Testis (tissue), 3 donors: Measurements from ENCODE around the gene BEND5. TPM values are rescaled to one million over a fixed set of nuclear protein-coding genes. Genes with fewer than 3 reads are reported as not detected.

ENCODE experiments used
- DNase-seq: peaks from one replicate; pipeline ENCODE4 v3.0.0-alpha.2; 2019
- H3K27ac ChIP-seq, 2 donors: fragments of 200-600 bp; sonication (generic); one replicate each; pipeline ENCODE4 v1.5.1; 2019
- H3K27me3 ChIP-seq: fragments of 200-600 bp; sonication (generic); one replicate; pipeline ENCODE4 v1.5.1; 2019
- H3K36me3 ChIP-seq: fragments of 200-600 bp; sonication (generic); one replicate; pipeline ENCODE4 v1.5.1; 2017; ENCODE audit warnings: low read depth; ENCODE audit errors: missing control alignments
- H3K4me1 ChIP-seq: fragments of 200-600 bp; sonication (generic); one replicate; pipeline ENCODE4 v1.5.1; 2019
- H3K4me3 ChIP-seq, 2 donors: fragments of 200-600 bp; sonication (generic); one replicate each; pipeline ENCODE4 v1.5.1; 2017 to 2019
- H3K9me3 ChIP-seq: fragments of 200-600 bp; sonication (generic); one replicate; pipeline ENCODE4 v1.5.1; 2017
- POLR2A ChIP-seq: fragments of 450-650 bp; IDR thresholded peaks from one replicate; pipeline ENCODE4 v1.6.1; 2017; ENCODE audit warnings: antibody characterized with exemption, mild to moderate bottlenecking, moderate library complexity
- WGBS, 2 donors: methylation state at CpG; one replicate each; pipeline ENCODE4 v1.1.5; 2018; 5-methylcytosine and 5-hydroxymethylcytosine counted together
- intact Hi-C: fragments of 100-400 bp; cut with DNase I; formaldehyde crosslinking; loops from one replicate; pipeline ENCODE4 v1.15.1; 2023; ENCODE audit warnings: low total_unique reads
- polyA plus RNA-seq: library from polyadenylated mRNA; stranded (reverse); fragments of 350-450 nt; fragmentation: Illumina TruSeq; extraction: RNeasy Lipid Tissue Mini Kit (QIAGEN cat#74804); gene quantifications from one replicate; pipeline ENCODE4 v1.2.3, GENCODE V29; 2014; ENCODE audit warnings: low read depth, low replicate concordance; ENCODE audit not compliant: insufficient read depth
- total RNA-seq, 2 donors: library from RNA; depleted of rRNA; stranded (reverse); fragments of >200 nt; gene quantifications; one replicate each; pipeline ENCODE4 v1.2.3, GENCODE V29; 2016
- TF ChIP-seq, protein P1 (sequence below), 3 experiments: fragments of 450-650 bp in 2 of 3; fragments of 200-600 bp in 1 of 3; sonication (generic) in 1 of 3; IDR thresholded peaks; one replicate each; pipeline ENCODE4 v1.5.1; 2016 to 2019; ENCODE audit warnings: antibody characterized with exemption in 3 of 3, mild to moderate bottlenecking in 2 of 3, moderate library complexity in 1 of 3

BEND5 gene
- total and polyA plus RNA-seq, 3 donors from 2014 or later: 5.8 to 7.1 (median 6.4) TPM

DNA sequence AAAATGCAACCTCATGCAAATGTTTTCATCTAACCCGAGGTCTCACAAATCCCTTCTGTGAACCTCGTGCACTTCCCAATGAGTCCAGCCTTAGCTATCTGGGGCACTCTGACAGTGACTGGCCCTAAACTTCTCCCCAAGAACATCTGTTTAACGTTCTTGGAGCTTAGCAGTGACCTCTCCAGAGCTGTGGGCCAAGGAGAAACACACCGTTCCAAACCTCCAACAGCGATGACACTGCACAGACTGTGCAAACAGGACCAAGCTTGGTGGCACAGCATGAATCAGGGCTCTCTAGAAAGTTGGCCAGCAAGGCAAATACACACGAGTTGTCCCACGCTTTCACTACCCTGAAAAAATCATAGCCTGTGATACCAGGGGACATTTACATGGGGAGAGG, 15.8 kb downstream of the BEND5 start:
- no peak for DNase-seq
- no peak overlapping the region for H3K27ac ChIP-seq
- H3K36me3 ChIP-seq: no peaks in the 10 kb centered on the region
- H3K4me3 ChIP-seq: no peak overlapping the region
- H3K4me1 ChIP-seq: peaks cover 4% of the 10 kb centered on the region
- H3K9me3 ChIP-seq: no peaks in the 10 kb centered on the region
- no peak for TF ChIP-seq POLR2A
- TF ChIP-seq, protein P1, sequence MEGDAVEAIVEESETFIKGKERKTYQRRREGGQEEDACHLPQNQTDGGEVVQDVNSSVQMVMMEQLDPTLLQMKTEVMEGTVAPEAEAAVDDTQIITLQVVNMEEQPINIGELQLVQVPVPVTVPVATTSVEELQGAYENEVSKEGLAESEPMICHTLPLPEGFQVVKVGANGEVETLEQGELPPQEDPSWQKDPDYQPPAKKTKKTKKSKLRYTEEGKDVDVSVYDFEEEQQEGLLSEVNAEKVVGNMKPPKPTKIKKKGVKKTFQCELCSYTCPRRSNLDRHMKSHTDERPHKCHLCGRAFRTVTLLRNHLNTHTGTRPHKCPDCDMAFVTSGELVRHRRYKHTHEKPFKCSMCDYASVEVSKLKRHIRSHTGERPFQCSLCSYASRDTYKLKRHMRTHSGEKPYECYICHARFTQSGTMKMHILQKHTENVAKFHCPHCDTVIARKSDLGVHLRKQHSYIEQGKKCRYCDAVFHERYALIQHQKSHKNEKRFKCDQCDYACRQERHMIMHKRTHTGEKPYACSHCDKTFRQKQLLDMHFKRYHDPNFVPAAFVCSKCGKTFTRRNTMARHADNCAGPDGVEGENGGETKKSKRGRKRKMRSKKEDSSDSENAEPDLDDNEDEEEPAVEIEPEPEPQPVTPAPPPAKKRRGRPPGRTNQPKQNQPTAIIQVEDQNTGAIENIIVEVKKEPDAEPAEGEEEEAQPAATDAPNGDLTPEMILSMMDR (IDR thresholded peaks at IDR 0.05): no peak
- H3K27me3 ChIP-seq: no peaks in the 10 kb centered on the region
- 48 to 53% methylated on average over 6 to 7 of the region's 7 CpGs for WGBS, 2 donors
- intact Hi-C loops: no loop called here

DNA sequence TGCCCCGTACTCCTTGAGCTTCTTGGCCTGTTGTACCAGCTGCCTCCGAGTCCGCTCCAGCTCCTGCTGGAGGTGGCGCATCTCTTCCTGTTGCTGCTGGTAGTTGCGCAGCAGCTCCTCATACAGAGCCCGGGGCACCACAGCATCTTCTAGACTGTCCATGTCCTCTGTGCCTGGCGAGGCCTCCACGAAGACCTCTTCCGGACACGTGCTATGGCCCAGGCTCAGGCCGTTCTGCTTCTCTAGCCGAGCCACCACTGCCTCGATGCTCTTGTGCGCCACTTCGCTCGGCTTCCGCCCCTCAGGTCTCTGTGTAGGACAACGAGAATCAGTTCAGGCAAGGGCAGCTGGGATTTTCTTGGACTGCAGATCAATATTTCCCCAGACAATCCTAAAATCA, 17.7 kb downstream of the BEND5 start:
- H3K27me3 ChIP-seq: no peaks in the 10 kb centered on the region
- no peaks in the 10 kb centered on the region for H3K9me3 ChIP-seq
- no peak for TF ChIP-seq POLR2A
- TF ChIP-seq, protein P1 (IDR thresholded peaks at IDR 0.05): no peak
- peaks cover 4% of the 10 kb centered on the region for H3K4me1 ChIP-seq
- H3K36me3 ChIP-seq: no peaks in the 10 kb centered on the region
- DNase-seq: no peak
- H3K27ac ChIP-seq: no peak overlapping the region
- intact Hi-C loops: no loop called here
- WGBS, 2 donors: 96 to 98% methylated on average over 18 of the region's 18 CpGs
- no peak overlapping the region for H3K4me3 ChIP-seq

DNA sequence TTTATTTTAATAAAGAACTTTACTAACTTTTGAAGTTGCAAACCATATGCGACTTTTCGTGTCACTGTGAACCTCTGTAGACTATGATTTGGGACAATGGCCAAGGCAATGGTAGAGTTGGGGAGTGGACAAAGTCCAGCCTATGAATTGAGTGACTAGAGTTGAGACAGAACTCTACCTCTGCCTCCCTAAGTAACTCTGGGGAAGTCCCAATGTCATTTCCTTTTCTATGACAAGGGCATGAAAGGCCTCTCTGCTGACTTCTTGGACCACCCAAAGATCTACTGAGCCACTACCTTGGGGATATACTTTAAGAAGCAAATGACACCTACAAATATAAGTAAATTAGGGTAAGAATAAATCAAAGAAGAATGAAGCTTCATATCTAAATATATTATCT, 19.3 kb downstream of the BEND5 start:
- Histone ChIP-seq H3K9me3 (no peaks in the 10 kb centered on the region), H3K27ac (no peak overlapping the region), H3K4me1 (peaks cover 4% of the 10 kb centered on the region), H3K4me3 (no peak overlapping the region), H3K27me3 (no peaks in the 10 kb centered on the region), H3K36me3 (no peaks in the 10 kb centered on the region)
- 97% methylated on average over 2 of the region's 2 CpGs for WGBS, 2 donors
- DNase-seq: no peak
- intact Hi-C loops: no loop called here
- TF ChIP-seq POLR2A: no peak
- TF ChIP-seq, protein P1 (IDR thresholded peaks at IDR 0.05): no peak

DNA sequence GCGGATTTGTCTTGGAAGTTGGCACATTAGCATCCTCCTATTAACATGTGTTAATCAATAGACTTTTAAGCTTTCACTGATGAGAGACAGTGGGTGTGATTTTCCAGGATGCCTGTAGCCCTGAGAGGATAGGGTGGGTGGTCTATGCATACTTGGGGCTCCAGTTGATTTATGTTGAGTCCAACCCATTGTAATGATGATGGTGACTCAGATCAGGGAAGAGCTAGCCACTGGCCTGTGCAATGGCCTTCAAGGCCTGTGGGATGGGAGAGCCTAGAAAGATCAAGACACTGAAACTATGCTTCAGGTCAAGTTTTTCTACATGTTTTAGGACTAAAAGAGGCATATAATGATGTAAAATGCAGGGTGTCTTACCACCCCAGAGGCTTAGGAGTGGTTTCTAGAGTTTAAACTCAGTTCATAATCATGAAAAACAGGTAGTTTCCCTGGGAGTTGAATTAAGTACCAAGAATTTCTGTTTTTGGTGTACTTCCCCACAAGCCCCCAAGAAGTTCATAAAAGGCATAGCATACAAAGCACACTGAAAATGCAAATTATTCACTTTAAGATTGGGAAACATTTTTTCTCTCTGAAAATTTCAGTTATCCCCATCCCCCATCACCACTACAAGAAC, 19.9 kb downstream of the BEND5 start:
- no peak for DNase-seq
- H3K27me3 ChIP-seq: no peaks in the 10 kb centered on the region
- TF ChIP-seq, protein P1 (IDR thresholded peaks at IDR 0.05): no peak
- no peak for TF ChIP-seq POLR2A
- intact Hi-C loops: no loop called here
- no peak overlapping the region for H3K27ac ChIP-seq
- WGBS, 2 donors: 89 to 92% methylated on average over 1 of the region's 1 CpG
- no peaks in the 10 kb centered on the region for H3K9me3 ChIP-seq
- H3K36me3 ChIP-seq: no peaks in the 10 kb centered on the region
- H3K4me3 ChIP-seq: no peak overlapping the region
- peaks cover under 1% of the 10 kb centered on the region for H3K4me1 ChIP-seq

DNA sequence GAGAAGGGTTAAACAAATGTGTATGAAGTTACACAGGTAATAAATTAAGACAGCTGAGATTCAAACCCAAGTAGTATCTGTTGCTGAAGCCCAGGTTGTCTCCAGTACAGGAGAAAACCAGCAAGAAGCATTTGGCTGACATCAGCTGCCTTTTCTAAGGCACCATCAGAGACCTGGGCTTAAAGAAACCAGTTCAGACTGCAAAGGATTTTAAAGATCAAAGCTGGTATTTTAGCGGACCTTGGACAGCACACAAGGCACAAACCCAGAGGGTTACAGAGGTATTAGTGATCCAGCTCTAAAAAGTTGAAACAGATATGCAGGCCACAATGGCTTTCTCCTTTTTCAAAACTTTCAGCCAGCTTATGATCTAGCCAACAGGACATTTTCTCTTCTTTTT, 23.4 kb downstream of the BEND5 start:
- no peak overlapping the region for H3K4me3 ChIP-seq
- no peaks in the 10 kb centered on the region for H3K27me3 ChIP-seq
- H3K4me1 ChIP-seq: no peaks in the 10 kb centered on the region
- no peaks in the 10 kb centered on the region for H3K36me3 ChIP-seq
- TF ChIP-seq, protein P1 (IDR thresholded peaks at IDR 0.05): no peak
- TF ChIP-seq POLR2A: no peak
- H3K27ac ChIP-seq: no peak overlapping the region
- intact Hi-C loops: no loop called here
- H3K9me3 ChIP-seq: no peaks in the 10 kb centered on the region
- WGBS, 2 donors: 65 to 94% methylated on average over 1 of the region's 1 CpG
- DNase-seq: no peak
